Neural progenitor cell (in vitro differentiated cells): ENCODE data around the gene FAM98C.

Experiments used
- EZH2 ChIP-seq: fragments of 200-600 bp; sonication (generic); IDR thresholded peaks from 2 replicates; pipeline ENCODE4 v1.6.1; 2017; ENCODE audit warnings: antibody characterized with exemption, mild to moderate bottlenecking, moderate library complexity
- TF ChIP-seq, protein P1 (sequence below): fragments of 200-600 bp; sonication (generic); IDR thresholded peaks from 2 replicates; pipeline ENCODE4 v1.5.1; 2017; ENCODE audit warnings: antibody characterized with exemption, mild to moderate bottlenecking

DNA sequence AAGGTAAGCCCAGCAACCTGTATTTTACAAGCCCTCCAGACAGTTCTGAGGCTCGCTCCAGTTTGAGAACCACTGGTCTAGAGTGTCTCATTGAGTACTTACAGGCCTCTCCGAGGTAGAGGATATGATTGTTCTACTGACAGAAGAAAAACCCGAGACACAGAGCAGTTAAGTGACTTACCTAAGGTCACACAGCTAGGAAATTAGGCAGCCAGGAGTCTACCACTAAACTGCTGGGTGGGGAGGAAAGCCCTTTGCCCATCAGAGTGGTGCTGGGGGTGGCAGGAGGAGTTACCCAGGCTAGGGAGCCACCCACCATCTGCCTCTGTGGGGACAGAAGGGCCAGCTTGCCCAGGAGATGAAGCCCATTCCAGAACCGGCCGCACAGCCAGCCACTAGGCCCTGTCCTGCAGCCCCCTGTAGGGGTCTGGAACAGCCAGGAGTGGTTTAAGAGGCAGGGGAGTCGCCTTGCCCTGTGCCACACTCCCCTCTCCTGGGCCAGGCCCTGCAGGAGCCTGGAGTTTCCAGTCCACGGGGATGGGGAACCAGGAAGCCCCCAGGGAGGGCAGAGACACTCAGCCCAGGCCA lies 22.4 kb downstream of the FAM98C start:
- no peak for TF ChIP-seq EZH2
- TF ChIP-seq, protein P1, sequence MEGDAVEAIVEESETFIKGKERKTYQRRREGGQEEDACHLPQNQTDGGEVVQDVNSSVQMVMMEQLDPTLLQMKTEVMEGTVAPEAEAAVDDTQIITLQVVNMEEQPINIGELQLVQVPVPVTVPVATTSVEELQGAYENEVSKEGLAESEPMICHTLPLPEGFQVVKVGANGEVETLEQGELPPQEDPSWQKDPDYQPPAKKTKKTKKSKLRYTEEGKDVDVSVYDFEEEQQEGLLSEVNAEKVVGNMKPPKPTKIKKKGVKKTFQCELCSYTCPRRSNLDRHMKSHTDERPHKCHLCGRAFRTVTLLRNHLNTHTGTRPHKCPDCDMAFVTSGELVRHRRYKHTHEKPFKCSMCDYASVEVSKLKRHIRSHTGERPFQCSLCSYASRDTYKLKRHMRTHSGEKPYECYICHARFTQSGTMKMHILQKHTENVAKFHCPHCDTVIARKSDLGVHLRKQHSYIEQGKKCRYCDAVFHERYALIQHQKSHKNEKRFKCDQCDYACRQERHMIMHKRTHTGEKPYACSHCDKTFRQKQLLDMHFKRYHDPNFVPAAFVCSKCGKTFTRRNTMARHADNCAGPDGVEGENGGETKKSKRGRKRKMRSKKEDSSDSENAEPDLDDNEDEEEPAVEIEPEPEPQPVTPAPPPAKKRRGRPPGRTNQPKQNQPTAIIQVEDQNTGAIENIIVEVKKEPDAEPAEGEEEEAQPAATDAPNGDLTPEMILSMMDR, result no peak
